Fibroblast of peridontal ligament (primary cell): ENCODE measurements around the gene ELOVL7.
"Not testable (repeated sequence)": the region's sequence is repeated elsewhere in the genome, so short reads cannot be mapped to it uniquely, and the experiment has no call there.

Experiments
- DNase-seq: peaks from one replicate; pipeline ENCODE4 v3.0.0-alpha.2; 2010; ENCODE audit errors: extremely low read depth

Gene ELOVL7

DNA sequence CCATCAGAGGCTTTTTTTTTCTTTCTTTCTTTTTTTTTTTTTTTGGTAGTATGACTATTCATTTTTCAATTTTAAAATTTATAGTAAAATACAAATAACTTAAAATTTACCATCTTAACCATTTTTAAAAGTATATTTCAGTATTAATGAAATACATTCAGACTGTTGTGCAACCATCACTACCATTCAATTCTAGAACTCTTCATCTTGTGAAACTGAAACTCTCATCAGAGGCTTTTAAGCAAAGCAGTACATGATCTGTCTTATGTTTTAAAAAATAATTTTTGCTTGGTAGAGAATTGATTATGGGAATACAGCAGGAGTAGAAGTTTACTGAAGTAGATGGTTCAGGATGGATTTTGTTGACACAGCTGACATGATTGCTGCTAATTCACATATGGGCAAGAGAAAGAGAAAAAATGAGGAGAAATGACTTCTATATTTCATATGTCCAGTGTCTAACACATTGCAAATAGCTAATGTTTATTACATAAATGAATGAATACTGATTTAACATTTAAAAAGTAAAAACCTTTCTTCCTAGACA lies 13.4 kb downstream of the ELOVL7 start:
- no peak for DNase-seq

DNA sequence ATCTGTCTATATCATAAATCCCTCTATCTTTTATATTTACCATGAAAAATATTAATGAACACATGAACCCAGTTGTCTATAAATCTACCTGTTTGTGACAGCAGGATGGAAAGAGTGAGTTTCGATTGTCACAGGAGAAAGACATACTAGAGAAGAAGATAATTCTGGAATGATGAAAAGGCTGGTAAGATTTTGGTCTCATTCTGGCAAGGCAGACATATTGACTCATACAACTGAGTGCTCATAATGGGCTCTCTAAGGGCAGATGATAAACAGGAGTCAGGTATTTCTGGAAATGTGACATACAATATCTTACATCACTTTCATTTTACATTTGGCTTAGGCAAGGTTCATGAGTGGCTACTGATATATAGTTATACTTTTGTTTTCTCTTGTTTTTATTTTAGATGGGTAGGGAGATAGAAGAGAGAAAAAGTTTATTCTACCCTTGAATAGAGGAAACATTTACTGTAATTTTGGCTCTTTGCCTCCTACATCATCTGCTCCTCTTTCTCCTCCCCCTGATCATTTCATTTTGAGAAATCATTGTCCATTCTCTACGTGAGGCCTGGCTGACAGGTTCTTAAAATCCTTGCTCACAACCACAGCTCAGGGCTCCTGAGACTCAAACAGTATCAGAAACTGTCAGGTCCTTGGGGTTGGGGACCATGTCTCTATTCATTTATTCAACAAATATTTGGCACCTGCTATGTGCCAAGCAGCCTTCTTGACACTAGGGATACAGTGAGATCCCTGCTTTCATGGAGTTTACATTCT lies 14.4 kb downstream of the ELOVL7 start:
- DNase-seq, result no peak

DNA sequence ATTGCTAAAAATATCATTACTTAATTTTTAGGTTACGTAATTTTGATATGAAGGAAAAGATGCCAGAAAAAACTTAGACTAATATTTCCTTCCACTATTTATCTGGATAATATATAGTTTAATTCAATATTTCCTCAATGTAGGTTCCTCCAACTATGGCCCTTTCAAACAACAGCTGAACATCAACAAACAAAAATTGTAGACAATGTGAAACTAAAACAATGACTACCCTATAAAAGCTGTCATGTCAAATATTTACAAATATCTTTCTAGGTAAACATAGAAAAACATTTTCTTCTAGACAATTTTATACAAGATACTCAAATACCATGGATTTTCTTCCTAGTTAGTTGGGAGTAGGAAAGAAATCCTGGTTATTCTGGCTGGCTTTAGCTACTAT lies 16.9 kb downstream of the ELOVL7 start:
- no peak for DNase-seq

DNA sequence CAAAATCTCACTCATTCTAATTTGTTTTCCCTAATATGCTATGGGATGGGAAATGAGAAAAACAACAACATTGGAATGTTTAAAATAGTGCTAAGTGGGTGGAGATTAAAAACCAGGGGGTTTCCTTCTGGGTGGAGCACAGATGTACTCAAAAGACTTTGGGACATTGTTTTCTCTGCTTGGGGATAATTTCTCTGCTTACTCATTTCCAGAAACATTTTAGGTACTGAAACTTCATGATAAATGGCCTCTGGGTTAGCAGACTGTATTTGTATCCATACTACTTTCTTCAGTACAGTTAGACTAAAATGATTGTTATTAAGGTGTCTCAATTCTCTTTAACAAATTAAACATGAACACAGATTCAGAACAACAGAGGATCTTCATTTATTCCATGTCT lies 17.4 kb downstream of the ELOVL7 start:
- no peak for DNase-seq

DNA sequence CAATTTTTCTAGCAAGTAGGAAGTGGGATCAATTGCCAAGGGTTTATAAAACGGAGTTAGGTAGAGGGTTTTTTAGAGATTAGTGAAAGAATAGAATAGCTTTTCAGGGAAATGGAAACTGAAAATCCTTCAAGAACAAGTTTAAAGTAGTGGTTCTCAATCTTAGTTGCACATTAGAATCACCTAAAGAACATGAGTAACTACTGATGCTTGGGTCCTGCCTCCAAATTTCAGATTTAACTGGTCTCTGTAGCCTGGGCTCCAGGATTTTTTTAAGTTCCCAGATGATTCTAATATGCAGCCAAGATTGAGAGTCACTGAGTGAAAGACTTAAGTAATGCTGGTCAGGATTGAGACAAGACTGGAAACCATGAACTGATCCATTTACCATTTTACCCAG lies 20.5 kb downstream of the ELOVL7 start:
- DNase-seq, result no peak

DNA sequence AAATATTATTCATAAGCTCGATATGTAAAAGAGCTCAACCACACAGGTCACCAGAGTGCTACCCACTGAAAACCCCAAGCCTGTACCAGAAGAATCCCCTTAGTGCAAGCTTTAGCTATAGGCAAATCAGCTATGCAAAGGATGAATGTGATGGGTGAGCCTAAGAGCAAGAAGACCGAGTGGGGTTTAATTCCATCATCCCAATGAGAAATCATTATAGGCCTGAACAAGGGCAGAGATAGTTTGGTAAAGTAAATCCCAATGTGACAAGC lies 21.8 kb downstream of the ELOVL7 start:
- no peak for DNase-seq

DNA sequence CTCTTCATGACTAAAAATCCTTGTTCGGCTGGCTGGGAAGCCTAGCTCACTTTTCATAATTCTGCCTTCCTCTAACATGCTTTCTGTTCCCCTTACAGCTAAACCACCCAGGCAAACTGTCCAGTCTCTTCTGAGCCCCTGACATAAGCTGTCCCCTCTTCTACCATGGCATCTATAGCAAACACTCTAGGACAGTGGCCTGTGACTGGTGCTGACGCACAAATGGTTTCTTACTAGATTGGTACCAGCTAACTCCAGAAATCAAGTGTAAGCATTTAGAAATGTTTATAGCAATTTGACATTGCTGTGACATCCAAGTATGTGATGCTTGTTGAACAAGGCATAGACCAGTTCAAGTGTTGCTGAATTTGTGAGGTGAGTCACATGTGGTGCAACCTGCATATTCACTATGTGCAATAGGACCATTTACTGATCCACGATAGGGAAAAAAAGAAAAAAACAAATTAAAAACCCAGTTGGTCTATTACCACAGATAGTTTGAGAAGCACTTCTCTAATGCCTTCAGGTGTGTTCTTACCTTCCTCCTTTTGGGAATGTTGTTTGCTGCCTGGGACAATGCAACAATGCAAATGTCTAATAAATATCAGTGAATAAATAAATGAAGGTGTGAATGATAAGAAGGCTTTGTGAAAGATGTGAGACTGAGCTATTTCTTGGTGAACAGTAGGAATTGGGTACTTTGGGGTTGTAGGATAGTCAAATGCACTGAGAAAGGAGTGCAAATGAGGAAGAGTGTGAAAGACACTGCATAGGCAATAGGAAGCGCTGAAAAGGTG lies 22.4 kb downstream of the ELOVL7 start:
- no peak for DNase-seq

DNA sequence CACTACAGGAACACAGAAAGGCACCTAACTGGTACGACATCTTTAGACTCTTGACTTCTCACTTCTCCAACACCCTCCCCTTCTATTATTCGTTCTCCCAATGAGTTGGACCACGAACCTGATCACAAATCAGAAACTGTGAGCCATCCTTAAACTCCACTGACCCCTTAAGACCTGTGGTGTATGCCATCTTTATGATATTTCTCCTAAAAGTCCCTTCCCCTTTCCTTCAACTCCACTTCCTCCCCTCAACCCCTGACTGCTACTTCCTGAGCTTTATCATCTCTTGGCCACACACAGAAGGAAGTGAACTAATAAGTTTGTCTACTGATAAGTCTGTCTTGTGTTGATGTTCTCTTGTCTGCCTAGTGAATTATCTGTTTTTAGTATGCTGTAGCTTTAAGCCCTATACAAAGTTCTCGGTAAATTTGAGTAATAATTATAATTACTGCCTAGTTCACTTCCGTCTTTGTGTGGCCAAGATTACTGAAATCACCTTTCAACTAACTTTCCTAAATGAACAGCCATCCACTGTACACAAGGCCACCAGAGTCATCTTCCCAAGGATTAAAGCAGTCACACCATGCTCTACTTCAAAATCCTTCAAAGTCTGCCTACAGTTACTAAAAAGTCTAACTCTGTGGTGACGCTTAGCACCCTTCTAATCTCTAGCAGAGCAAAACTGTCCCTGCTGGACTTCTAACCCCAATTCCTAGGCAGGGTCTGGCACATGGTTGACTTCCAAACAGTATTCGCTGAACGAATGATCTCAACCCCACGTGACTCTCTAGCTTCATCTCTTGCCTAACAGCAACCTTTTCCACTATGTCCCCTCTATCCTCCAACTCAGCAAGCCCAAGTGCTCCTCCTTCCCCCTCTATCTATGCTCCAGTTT lies 23.2 kb downstream of the ELOVL7 start:
- no peak for DNase-seq

DNA sequence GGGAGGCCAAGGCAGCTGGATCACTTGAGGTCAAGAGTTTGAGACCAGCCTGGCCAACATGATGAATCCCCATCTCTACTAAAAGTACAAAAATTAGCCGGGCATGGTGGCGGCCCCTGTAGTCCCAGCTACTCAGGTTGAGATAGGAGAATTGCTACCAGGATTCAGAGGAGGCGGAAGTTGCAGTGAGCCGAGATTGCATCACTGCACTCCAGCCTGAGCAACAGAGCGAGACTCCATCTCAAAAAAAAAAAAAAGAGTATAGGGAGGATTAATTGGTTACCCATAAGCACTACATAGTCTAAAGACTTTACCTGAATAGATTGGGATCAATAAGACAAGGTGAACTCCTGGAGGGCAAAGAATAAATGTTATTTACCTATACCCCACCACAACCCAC lies 27.9 kb downstream of the ELOVL7 start:
- not testable (repeated sequence) for DNase-seq

DNA sequence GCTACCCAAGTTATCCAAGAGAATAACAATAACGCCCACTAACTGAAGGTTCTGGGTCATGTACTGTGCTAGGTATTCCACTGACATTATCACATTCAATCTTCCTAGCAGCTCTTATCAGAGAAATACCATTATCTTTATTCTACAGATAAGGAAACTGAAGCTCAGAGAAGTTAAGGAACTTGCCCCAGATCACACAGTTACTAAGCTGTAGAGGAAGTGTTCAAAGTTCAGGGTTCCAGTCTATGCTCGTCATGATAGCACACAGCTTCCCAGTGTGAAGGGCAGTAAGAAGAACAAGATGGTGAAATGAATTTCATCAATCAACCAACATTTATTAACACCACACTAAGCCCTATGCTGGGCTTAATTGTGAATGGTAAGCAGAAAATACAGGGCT lies 29.6 kb downstream of the ELOVL7 start:
- DNase-seq, result no peak

DNA sequence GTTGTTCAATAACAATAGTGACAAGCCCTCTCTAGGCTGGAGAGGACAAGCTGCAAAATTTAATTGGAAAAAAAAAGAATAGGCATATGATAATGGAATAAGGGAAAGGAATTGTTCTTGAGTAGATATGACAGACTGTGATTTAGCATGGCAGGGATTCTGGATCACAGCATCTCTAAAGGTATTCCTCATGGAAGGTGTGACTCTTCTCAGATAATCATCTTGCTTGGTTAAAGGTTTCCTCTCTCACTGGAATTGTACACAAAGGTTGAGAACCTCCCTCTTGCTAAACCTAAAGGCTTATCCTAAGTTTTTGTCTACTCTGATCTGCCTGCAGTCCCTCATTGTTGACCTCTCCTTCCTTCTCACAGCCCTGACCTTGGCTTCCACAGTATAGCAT lies 31.6 kb downstream of the ELOVL7 start:
- DNase-seq, result no peak

DNA sequence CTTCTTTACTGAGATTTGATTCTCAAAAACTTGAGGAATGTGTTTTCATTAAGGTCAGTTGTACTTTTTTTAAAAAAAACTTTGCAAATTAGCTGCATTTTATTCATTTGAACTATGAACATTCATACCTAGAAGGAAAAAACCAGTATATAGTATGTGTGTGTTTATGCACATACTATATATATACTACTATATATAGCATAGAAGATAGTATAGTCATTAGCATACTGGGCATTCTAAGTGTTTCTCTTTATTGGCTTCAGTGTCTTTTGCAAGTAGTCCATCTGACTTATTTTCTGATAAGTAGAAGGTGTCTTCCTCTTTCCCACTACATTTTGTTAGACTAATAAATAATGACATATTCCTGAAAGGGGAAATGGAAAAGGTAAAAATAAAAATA lies 33.0 kb downstream of the ELOVL7 start:
- no peak for DNase-seq

DNA sequence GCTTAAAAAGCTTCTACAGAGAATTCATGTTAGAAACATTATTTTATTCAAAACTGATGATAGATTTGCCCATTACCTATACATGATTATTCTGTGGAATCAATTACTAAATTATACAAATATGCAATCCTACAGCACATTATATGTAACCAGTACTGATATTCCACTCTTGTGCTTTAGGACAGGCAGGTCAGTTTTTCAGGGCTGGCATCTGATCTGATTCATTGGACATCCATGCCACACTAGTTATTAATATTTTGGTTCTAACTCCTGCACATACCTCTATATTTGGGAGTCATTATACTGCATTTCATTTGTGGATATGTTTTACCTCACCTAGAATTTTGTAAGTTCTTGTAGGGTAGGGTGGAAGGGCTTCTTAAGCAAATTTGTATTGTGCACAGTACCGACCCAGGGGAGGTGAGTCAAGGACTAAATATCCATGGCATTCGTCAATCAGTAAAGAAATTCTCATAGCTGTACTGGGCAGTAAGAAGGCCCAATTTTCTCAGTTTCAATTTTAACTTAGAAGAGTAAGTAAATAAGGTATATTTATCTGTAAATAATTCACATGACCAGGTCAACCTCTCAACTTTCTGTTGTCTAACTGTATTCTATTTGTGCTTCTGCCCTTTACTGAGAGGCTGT lies 33.5 kb downstream of the ELOVL7 start:
- peak; percentile 31 for DNase-seq

DNA sequence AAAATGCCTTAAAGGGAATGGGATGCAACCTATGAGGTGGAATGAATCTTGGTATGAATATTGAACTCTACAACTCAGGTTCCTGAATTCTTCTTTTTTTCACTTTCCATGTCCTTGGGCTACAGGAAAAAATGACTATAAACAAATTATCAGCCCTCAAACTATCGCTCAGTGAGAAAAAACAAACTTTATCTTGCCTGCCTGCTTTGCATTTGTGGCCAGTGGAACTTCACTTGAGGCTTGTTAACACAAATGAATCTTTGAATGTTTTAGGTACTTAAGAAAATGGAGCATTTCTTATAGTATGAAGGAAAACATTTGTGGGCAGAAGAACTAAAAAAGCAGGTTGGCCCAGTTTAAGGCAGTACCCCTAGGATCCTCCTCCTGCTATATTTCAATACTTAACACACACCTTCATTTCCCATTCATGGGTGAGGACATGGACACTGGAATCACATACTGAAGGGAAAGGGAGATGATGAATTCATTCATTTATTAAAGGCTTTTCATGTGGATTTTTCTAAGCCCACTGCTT lies 34.1 kb downstream of the ELOVL7 start:
- DNase-seq, result no peak

DNA sequence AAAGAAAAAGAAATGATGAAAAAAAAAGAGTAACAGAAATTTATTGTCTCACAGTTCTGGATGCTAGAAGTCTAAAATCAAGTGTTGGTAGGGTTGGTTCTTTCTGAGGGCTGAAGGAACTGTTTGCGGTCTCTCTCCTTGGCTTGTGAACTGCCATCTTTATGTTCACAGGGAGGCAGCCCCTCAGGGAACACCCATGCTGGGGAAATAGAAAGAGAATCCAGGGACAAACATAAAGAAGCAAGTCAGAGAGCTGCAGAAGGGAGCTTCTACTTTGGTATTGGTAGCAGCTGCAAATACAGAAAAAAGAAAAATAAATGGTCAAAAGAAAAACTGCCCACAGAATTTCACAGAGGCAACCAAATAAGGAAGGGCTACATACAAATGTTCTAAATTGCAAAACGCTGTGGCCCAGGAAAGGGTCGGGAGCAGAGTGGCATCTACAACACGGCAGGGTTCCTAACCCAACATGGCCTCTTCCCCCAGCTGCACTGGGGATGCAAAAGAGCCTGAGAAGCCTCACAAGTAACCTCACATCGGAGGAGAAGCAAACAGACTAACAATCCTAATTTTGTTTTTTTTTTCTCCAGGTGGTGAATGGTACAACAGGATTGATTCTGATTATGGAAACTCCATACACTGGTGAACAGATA lies 37.4 kb downstream of the ELOVL7 start:
- DNase-seq, result no peak

DNA sequence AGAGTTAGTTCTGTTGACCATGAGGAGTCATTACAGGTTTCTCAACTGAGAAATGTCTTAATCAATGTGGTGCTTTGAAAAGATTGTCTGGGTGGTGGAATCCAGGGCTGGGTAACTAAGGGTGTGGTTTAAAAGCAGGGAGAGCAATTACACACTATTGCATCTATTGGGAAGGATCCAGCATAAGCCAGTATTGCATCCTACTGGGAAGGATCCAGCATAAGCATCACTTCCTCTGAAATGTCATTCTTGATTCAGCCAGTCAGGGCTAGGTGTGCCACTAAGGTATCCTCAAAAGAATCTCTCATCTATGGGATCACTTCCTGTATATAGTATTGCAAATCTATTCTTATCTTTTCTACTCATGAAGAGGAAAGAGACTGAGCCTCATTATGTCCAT lies 38.6 kb downstream of the ELOVL7 start:
- DNase-seq, result no peak

DNA sequence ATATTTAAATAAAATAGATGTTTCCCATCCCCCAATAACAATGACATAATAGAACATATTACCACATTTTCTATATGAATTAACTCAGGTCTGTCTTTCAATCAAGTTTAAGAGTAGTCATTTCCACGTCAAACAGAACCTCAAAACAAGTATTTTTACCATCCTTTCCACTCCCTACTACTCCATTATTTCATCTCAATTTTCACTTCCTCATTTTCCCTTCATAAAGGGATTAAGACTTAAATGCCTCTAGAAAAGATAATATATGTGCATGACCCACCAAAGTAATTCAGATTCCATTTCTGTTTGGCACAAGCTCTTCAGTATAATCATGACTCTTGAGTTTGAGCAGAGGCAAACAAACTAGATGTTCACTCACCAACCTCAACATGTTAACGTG lies 40.4 kb downstream of the ELOVL7 start:
- DNase-seq, result no peak

DNA sequence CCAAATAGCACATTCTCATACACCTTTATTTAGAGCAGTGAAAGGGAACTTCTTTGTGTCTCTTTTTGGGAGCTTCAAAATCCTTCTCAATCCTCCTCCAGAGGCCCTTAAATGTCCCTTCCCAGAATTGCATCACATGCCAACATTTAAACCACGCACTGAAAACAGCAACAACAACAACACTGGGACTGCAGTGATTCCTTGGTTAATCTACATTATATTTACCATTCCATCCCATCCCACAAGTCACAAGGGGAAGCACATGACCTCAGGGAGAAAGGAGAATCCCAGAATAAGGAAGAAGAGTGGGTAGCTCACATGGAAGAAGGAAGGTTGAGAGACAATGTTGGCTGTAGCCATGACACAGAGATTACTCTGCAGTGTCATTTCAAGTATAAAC lies 41.1 kb downstream of the ELOVL7 start:
- DNase-seq, result no peak

DNA sequence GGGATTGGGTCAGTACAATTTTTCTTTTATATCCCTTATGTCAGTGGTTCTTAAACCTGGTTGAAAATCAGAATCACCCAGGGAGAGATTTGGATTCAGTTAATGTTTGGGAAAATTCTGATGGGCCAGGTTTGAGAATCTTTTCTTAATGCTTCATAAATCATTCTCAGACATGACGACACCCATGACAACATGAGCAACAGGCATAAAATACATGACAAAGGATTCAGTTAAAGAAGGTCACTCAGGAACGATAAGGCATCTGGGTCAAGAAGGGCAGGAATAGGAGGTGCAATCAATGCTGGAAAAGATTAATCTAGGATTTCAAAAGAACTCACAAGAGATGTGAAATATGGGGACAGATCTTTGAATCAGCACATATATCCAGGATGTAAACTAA lies 41.8 kb downstream of the ELOVL7 start:
- no peak for DNase-seq

DNA sequence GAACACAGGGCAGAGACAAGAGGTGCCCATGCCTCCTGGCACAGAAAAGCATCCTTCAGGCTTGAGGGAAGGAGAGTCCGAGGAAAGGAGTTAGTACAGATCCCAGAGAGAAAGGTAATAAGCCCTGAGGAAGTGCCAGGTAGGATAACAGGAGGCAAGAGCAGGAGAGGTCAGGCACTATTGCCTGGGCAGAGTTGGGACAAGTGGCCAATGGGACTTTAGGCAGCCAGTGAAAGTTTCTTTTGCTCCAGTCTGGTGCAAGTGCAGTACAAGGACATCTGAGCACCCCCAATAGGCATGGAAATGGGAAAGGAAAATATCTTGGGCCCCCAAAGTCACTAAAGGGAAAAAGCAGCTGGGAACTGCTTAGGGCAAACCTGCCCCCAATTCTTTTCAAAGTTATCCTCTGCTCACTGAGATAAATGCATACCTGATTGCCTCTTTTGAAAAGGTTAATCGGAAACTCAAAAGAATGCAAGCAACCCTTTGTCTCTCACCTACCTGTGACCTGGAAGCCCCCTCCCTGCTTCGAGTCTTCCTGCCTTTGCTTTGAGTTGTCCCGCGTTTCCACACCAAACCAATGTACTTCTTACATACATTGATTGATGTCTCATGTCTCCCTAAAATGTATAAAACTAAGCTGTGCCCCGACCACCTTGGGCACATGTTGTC lies 46.5 kb downstream of the ELOVL7 start:
- DNase-seq, result no peak
